ENCODE results near the gene ZNF787.

ZNF787 gene

GRCh38 chr19:56101746-56102535, 19.2 kb downstream of the ZNF787 start:
- no peak for DNase-seq
- WGBS: 97% methylated on average over 34 of the region's 34 CpGs
- no peak overlapping the region for H2BK120ac ChIP-seq (ENCODE audit: low read depth, low read length)
- H3K27me3 ChIP-seq (ENCODE audit: control insufficient read depth in 1 of 2, insufficient read depth in 1 of 2, low read length in 2 of 2): no peaks in the 10 kb centered on the region
- H3K9ac ChIP-seq (ENCODE audit: low read length): no peak overlapping the region
- no peak overlapping the region for H3K23ac ChIP-seq (ENCODE audit: low read length in 2 of 2)
- H3K9me3 ChIP-seq (ENCODE audit: control insufficient read depth, low read length): no peaks in the 10 kb centered on the region
- H2BK15ac ChIP-seq (ENCODE audit: low read depth, poor library complexity, severe bottlenecking): no peak overlapping the region
- H2AK5ac ChIP-seq (ENCODE audit: low read length, severe bottlenecking): no peak overlapping the region
- H2BK12ac ChIP-seq (ENCODE audit: low read length in 2 of 2): no peak overlapping the region
- H3K4me1 ChIP-seq (ENCODE audit: control insufficient read depth, insufficient read depth, low read depth, low read length): peaks cover 30% of the 10 kb centered on the region
- peak overlapping the region; percentile 7 for H4K8ac ChIP-seq (ENCODE audit: low read length)
- peaks cover 27% of the 10 kb centered on the region for H3K79me1 ChIP-seq (replicated peaks; ENCODE audit: low read length, poor library complexity, severe bottlenecking)
- no peak overlapping the region for H3K14ac ChIP-seq (ENCODE audit: low read length in 2 of 2)
- no peak overlapping the region for H3K18ac ChIP-seq (ENCODE audit: low read depth in 1 of 2, low read length in 2 of 2)
- H3K4me2 ChIP-seq (ENCODE audit: low read length, poor library complexity, severe bottlenecking): no peak overlapping the region
- H2AFZ ChIP-seq (ENCODE audit: low read depth, low read length): no peak overlapping the region
- peaks cover 25 to 82% of the 10 kb centered on the region in 2 experiments for H3K36me3 ChIP-seq (ENCODE audit: control insufficient read depth in 1 of 2, insufficient read depth in 2 of 2, low read depth in 1 of 2, low read length in 2 of 2)
- no peak overlapping the region for H4K91ac ChIP-seq (ENCODE audit: low read length)
- no peak overlapping the region for H3K4me3 ChIP-seq (ENCODE audit: insufficient read depth in 1 of 2, low read depth in 1 of 2, low read length in 2 of 2)
- no peak overlapping the region for H2BK5ac ChIP-seq (ENCODE audit: low read depth, low read length, poor library complexity, severe bottlenecking)
- H3K4ac ChIP-seq (ENCODE audit: low read depth in 1 of 2, low read length in 2 of 2): no peak overlapping the region
- no peak overlapping the region for H3K27ac ChIP-seq (ENCODE audit: low read length, poor library complexity, severe bottlenecking)

DNA sequence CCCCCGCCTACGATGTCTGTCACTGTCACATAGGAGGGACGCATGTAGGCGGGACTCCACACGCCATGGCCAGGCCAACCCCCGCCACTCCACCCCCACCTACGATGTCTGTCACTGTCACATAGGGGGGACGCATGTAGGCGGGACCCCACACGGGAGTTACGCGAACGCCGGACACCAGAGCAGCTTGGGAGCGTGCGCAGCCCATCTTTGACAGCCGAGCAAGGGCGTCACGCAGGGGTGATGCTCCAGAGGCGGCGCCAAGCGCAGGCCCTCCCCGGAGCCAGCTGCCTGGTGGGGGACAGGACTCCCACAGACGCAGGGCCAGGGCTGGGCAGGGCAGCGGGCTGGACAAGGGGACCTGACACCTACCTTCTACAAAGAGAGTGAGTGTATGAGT, 20.0 kb downstream of the ZNF787 start:
- no peak overlapping the region for H2AK5ac ChIP-seq (ENCODE audit: low read length, severe bottlenecking)
- H3K9me3 ChIP-seq (ENCODE audit: control insufficient read depth, low read length): no peaks in the 10 kb centered on the region
- H2AFZ ChIP-seq (ENCODE audit: low read depth, low read length): no peak overlapping the region
- no peak overlapping the region for H2BK120ac ChIP-seq (ENCODE audit: low read depth, low read length)
- no peak overlapping the region for H2BK15ac ChIP-seq (ENCODE audit: low read depth, poor library complexity, severe bottlenecking)
- no peak for DNase-seq
- 91% methylated on average over 25 of the region's 25 CpGs for WGBS
- no peak overlapping the region for H2BK12ac ChIP-seq (ENCODE audit: low read length in 2 of 2)
- H3K27me3 ChIP-seq (ENCODE audit: control insufficient read depth in 1 of 2, insufficient read depth in 1 of 2, low read length in 2 of 2): no peaks in the 10 kb centered on the region
- no peak overlapping the region for H2BK5ac ChIP-seq (ENCODE audit: low read depth, low read length, poor library complexity, severe bottlenecking)
- peaks cover 30% of the 10 kb centered on the region for H3K79me1 ChIP-seq (replicated peaks; ENCODE audit: low read length, poor library complexity, severe bottlenecking)
- no peak overlapping the region for H3K23ac ChIP-seq (ENCODE audit: low read length in 2 of 2)
- no peak overlapping the region for H3K27ac ChIP-seq (ENCODE audit: low read length, poor library complexity, severe bottlenecking)
- peaks cover 25 to 78% of the 10 kb centered on the region in 2 experiments for H3K36me3 ChIP-seq (ENCODE audit: control insufficient read depth in 1 of 2, insufficient read depth in 2 of 2, low read depth in 1 of 2, low read length in 2 of 2)
- H3K18ac ChIP-seq (ENCODE audit: low read depth in 1 of 2, low read length in 2 of 2): no peak overlapping the region
- no peak overlapping the region for H3K4me3 ChIP-seq (ENCODE audit: insufficient read depth in 1 of 2, low read depth in 1 of 2, low read length in 2 of 2)
- H3K4ac ChIP-seq (ENCODE audit: low read depth in 1 of 2, low read length in 2 of 2): no peak overlapping the region
- H3K14ac ChIP-seq (ENCODE audit: low read length in 2 of 2): no peak overlapping the region
- H3K4me1 ChIP-seq (ENCODE audit: control insufficient read depth, insufficient read depth, low read depth, low read length): peaks cover 22% of the 10 kb centered on the region
- H3K4me2 ChIP-seq (ENCODE audit: low read length, poor library complexity, severe bottlenecking): no peak overlapping the region
- H4K91ac ChIP-seq (ENCODE audit: low read length): no peak overlapping the region
- no peak overlapping the region for H3K9ac ChIP-seq (ENCODE audit: low read length)
- H4K8ac ChIP-seq (ENCODE audit: low read length): no peak overlapping the region

GRCh38 chr19:56099638-56100539, 21.2 kb downstream of the ZNF787 start:
- H3K4ac ChIP-seq (ENCODE audit: low read depth in 1 of 2, low read length in 2 of 2): no peak overlapping the region
- H2BK5ac ChIP-seq (ENCODE audit: low read depth, low read length, poor library complexity, severe bottlenecking): no peak overlapping the region
- H3K14ac ChIP-seq (ENCODE audit: low read length in 2 of 2): no peak overlapping the region
- H3K9me3 ChIP-seq (ENCODE audit: control insufficient read depth, low read length): no peaks in the 10 kb centered on the region
- no peak overlapping the region for H3K4me2 ChIP-seq (ENCODE audit: low read length, poor library complexity, severe bottlenecking)
- no peak overlapping the region for H3K4me3 ChIP-seq (ENCODE audit: insufficient read depth in 1 of 2, low read depth in 1 of 2, low read length in 2 of 2)
- WGBS: 97% methylated on average over 31 of the region's 31 CpGs
- no peak overlapping the region for H3K23ac ChIP-seq (ENCODE audit: low read length in 2 of 2)
- no peak overlapping the region for H2BK12ac ChIP-seq (ENCODE audit: low read length in 2 of 2)
- DNase-seq: no peak
- no peak overlapping the region for H4K91ac ChIP-seq (ENCODE audit: low read length)
- no peak overlapping the region for H2AK5ac ChIP-seq (ENCODE audit: low read length, severe bottlenecking)
- H3K36me3 ChIP-seq (ENCODE audit: control insufficient read depth in 1 of 2, insufficient read depth in 2 of 2, low read depth in 1 of 2, low read length in 2 of 2): peaks cover 36 to 81% of the 10 kb centered on the region in 2 experiments
- H3K27ac ChIP-seq (ENCODE audit: low read length, poor library complexity, severe bottlenecking): no peak overlapping the region
- no peak overlapping the region for H3K18ac ChIP-seq (ENCODE audit: low read depth in 1 of 2, low read length in 2 of 2)
- H3K27me3 ChIP-seq (ENCODE audit: control insufficient read depth in 1 of 2, insufficient read depth in 1 of 2, low read length in 2 of 2): no peaks in the 10 kb centered on the region
- no peak overlapping the region for H4K8ac ChIP-seq (ENCODE audit: low read length)
- no peak overlapping the region for H2AFZ ChIP-seq (ENCODE audit: low read depth, low read length)
- H3K79me1 ChIP-seq (replicated peaks; ENCODE audit: low read length, poor library complexity, severe bottlenecking): peaks cover 32% of the 10 kb centered on the region
- no peak overlapping the region for H2BK120ac ChIP-seq (ENCODE audit: low read depth, low read length)
- no peak overlapping the region for H2BK15ac ChIP-seq (ENCODE audit: low read depth, poor library complexity, severe bottlenecking)
- peaks cover 12% of the 10 kb centered on the region for H3K4me1 ChIP-seq (ENCODE audit: control insufficient read depth, insufficient read depth, low read depth, low read length)
- H3K9ac ChIP-seq (ENCODE audit: low read length): no peak overlapping the region

Measured in mesenchymal stem cell (in vitro differentiated cells and primary cell).